ENCODE data around the gene PDK3.

DNA sequence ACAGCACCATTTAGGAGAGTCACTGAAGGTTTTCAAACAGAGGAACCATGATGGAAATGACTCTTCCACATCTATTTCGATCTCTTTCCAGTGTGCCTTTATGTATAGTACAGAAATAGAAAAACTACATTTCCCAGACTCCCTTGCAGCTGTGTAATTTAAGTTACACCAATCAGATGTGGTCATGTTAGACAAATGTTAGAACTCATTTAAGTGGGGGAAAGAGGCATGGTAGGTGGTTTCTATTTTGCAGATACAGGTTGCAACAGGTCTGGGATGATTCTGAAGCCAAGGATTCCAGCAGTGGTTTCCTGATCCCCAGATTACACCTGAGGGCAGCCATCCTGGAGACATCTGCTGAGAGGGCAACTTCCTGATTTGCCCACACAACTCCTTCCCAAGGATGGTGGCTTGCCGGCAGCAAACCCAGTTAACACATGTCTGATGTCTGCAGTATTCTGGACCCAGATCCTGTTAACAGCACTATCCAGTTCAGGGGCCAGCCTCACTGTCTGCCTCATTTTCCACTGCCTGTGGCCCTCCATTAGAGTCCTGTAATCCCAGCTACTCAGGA, 38.7 kb upstream of the PDK3 start:
- TF ChIP-seq CTCF (conservative IDR thresholded peaks at IDR 0.05; ENCODE audit: low read depth, low read length): no peak
- no peak for TF ChIP-seq EZH2 (IDR thresholded peaks at IDR 0.05; ENCODE audit: borderline replicate concordance, low read depth, low read length, poor library complexity, severe bottlenecking)

Measured in A673 (cell line).